HL-60 (cell line): Measurements from ENCODE around the gene OSBPL8.

Source experiments
- DNase-seq, 2 experiments: peaks; one replicate each; pipeline ENCODE4 v3.0.0-alpha.2; 2010 to 2020; ENCODE audit warnings: low read depth in 1 of 2, low spot score in 1 of 2
- H3K27ac ChIP-seq: fragments of 250-450 bp; sonication (Bioruptor Pico); replicated peaks from 2 replicates; pipeline ENCODE4 v1.5.1; 2020; ENCODE audit warnings: mild to moderate bottlenecking, moderate library complexity
- H3K27me3 ChIP-seq: fragments of 250-450 bp; sonication (Bioruptor Pico); 2 replicates; pipeline ENCODE4 v1.5.1; 2021; ENCODE audit warnings: mild to moderate bottlenecking, moderate library complexity; ENCODE audit not compliant: insufficient read depth, poor library complexity, severe bottlenecking
- H3K4me3 ChIP-seq: replicated peaks from 2 replicates; pipeline ENCODE4 v1.5.1; 2011; ENCODE audit warnings: mild to moderate bottlenecking, control low read depth, low read length; ENCODE audit not compliant: insufficient read depth
- CTCF ChIP-seq: IDR thresholded peaks from one replicate; pipeline ENCODE4 v1.5.1; 2011; ENCODE audit warnings: low read length, control low read depth, inconsistent platforms; ENCODE audit not compliant: insufficient read depth
- GABPA ChIP-seq: IDR thresholded peaks from 2 replicates; pipeline ENCODE4 v1.6.1; 2012; ENCODE audit warnings: low read depth
- POLR2AphosphoS5 ChIP-seq: IDR thresholded peaks from 2 replicates; pipeline ENCODE4 v1.6.1; 2012; ENCODE audit warnings: low read depth
- REST ChIP-seq: IDR thresholded peaks from 2 replicates; pipeline ENCODE4 v1.6.1; 2012; ENCODE audit warnings: low read depth; ENCODE audit not compliant: insufficient replicate concordance
- SPI1 ChIP-seq: IDR thresholded peaks from 2 replicates; pipeline ENCODE4 v1.6.1; 2012; ENCODE audit warnings: low read depth, mild to moderate bottlenecking, borderline replicate concordance

The OSBPL8 gene

GRCh38 chr12:76345569-76345968 is 214.0 kb downstream of the OSBPL8 start:
- Histone ChIP-seq H3K27ac (no peak overlapping the region), H3K27me3 (no peaks in the 10 kb centered on the region), H3K4me3 (no peak overlapping the region)
- TF ChIP-seq SPI1: no peak
- no peak for TF ChIP-seq REST
- TF ChIP-seq POLR2AphosphoS5: no peak
- TF ChIP-seq CTCF: no peak
- TF ChIP-seq GABPA: no peak
- DNase-seq: no peak

- TF ChIP-seq REST (no peak), POLR2AphosphoS5 (no peak), SPI1 (no peak), GABPA (no peak), CTCF (no peak)
- H3K27ac ChIP-seq: no peak overlapping the region
- no peak for DNase-seq
- no peaks in the 10 kb centered on the region for H3K27me3 ChIP-seq
- no peak overlapping the region for H3K4me3 ChIP-seq
These were observed 218.0 kb downstream of the OSBPL8 start for GRCh38 chr12:76341436-76342030.

- TF ChIP-seq CTCF: no peak
- TF ChIP-seq SPI1: peak; percentile 89
- H3K27ac ChIP-seq: no peak overlapping the region
- no peaks in the 10 kb centered on the region for H3K27me3 ChIP-seq
- H3K4me3 ChIP-seq: no peak overlapping the region
- DNase-seq: peak in 1 of 2 experiments; percentile 14
These were observed 218.7 kb downstream of the OSBPL8 start for GRCh38 chr12:76340680-76341435.

- no peak for DNase-seq
- Histone ChIP-seq H3K27ac (no peak overlapping the region), H3K27me3 (no peaks in the 10 kb centered on the region), H3K4me3 (no peak overlapping the region)
- no peak for TF ChIP-seq GABPA
- TF ChIP-seq POLR2AphosphoS5: no peak
- TF ChIP-seq REST: no peak
- no peak for TF ChIP-seq CTCF
- TF ChIP-seq SPI1: no peak
These were observed 222.0 kb downstream of the OSBPL8 start for GRCh38 chr12:76337583-76337982.
